Kidney tubule cell (primary cell): ENCODE results near the gene AHNAK2.

Experiments used
- DNase-seq: peaks from one replicate; pipeline ENCODE4 v3.0.0-alpha.2; 2018; ENCODE audit warnings: low spot score

Gene AHNAK2

GRCh38 chr14:104986487-104987164 is 8.5 kb upstream of the AHNAK2 start:
- no peak for DNase-seq

- peak; percentile 93 for DNase-seq
Measured at GRCh38 chr14:104985675-104986486, 7.7 kb upstream of the AHNAK2 start, which contains the start of gene CLBA1. TSS of gene CLBA1 (plus strand) at chr14:104985788. CDS start at chr14:104986432, 644 bp downstream.

- DNase-seq: no peak
Measured at GRCh38 chr14:104984056-104984894, 6.1 kb upstream of the AHNAK2 start.

GRCh38 chr14:104983231-104983721 is 5.1 kb upstream of the AHNAK2 start:
- no peak for DNase-seq

- no peak for DNase-seq
Measured at GRCh38 chr14:104982548-104983230, 4.5 kb upstream of the AHNAK2 start.

- DNase-seq: no peak
Measured at GRCh38 chr14:104981699-104982541, 3.7 kb upstream of the AHNAK2 start.

GRCh38 chr14:104980611-104981531 is 2.7 kb upstream of the AHNAK2 start:
- no peak for DNase-seq

- peak; percentile 92 for DNase-seq
Measured at GRCh38 chr14:104979758-104980610, 1.8 kb upstream of the AHNAK2 start.

GRCh38 chr14:104978746-104979691 is 845 bp upstream of the AHNAK2 start:
- no peak for DNase-seq

GRCh38 chr14:104977008-104977680 is 1.0 kb downstream of the AHNAK2 start:
- peak; percentile 50 for DNase-seq

GRCh38 chr14:104976198-104977007 is 1.8 kb downstream of the AHNAK2 start:
- peak; percentile 92 for DNase-seq

- DNase-seq: no peak
Measured at GRCh38 chr14:104975481-104976197, 2.5 kb downstream of the AHNAK2 start.

- DNase-seq: no peak
Measured at GRCh38 chr14:104974665-104975390, 3.3 kb downstream of the AHNAK2 start.

GRCh38 chr14:104974146-104974541 is 4.0 kb downstream of the AHNAK2 start:
- DNase-seq: no peak
